Measurements from ENCODE around the gene RNF144B. TPM values are rescaled to one million over a fixed set of nuclear protein-coding genes. Genes with fewer than 3 reads are reported as not detected.

RNF144B gene
- total RNA-seq, 1 donor from 2014 or later, result 7.2 TPM

- H3K27me3 Mint-ChIP-seq (ENCODE audit: low read depth, unreplicated experiment), result no peaks in the 10 kb centered on the region
- Histone ChIP-seq H3K79me2 (ENCODE audit: insufficient read depth, low read length) (no peaks in the 10 kb centered on the region), H4K20me1 (ENCODE audit: insufficient read depth, low read length) (no peaks in the 10 kb centered on the region), H3K9ac (ENCODE audit: low read length) (no peak overlapping the region), H3K4me2 (ENCODE audit: low read length) (no peak overlapping the region), H3K4me3 (ENCODE audit: insufficient read depth, low read depth, low read length) (no peak overlapping the region), H3K9me3 (ENCODE audit: insufficient read depth, low read depth, low read length) (no peaks in the 10 kb centered on the region), H3K36me3 (ENCODE audit: insufficient read depth, low read length) (no peaks in the 10 kb centered on the region), H2AFZ (ENCODE audit: low read depth, low read length) (no peak overlapping the region), H3K4me1 (ENCODE audit: insufficient read depth, low read length) (no peaks in the 10 kb centered on the region), H3K27me3 (ENCODE audit: insufficient read depth, low read length) (no peaks in the 10 kb centered on the region), H3K27ac (ENCODE audit: low read depth, low read length) (peak overlapping the region; percentile 4)
- TF ChIP-seq EZH2 (IDR thresholded peaks at IDR 0.05; ENCODE audit: insufficient read depth, low read length), result no peak
- TF ChIP-seq CTCF (IDR thresholded peaks at IDR 0.05; ENCODE audit: insufficient read depth, low read depth, low read length), result no peak
- FAIRE-seq (no peak), DNase-seq (ENCODE audit: low read depth) (no peak)
- H3K9me3 Mint-ChIP-seq (ENCODE audit: unreplicated experiment), result peaks cover 2% of the 10 kb centered on the region
- no peaks in the 10 kb centered on the region for H3K4me1 Mint-ChIP-seq (ENCODE audit: low read depth, unreplicated experiment)
- H3K36me3 Mint-ChIP-seq (ENCODE audit: low read depth, unreplicated experiment), result peaks cover 2% of the 10 kb centered on the region
- no peak overlapping the region for H3K27ac Mint-ChIP-seq (ENCODE audit: unreplicated experiment)
- no peak overlapping the region for H3K4me3 Mint-ChIP-seq (ENCODE audit: unreplicated experiment)
These were observed 109.9 kb downstream of the RNF144B start for GRCh38 chr6:18497006-18497405.

GRCh38 chr6:18498408-18498807, 111.3 kb downstream of the RNF144B start:
- no peaks in the 10 kb centered on the region for H3K36me3 ChIP-seq (ENCODE audit: insufficient read depth, low read length)
- peaks cover under 1% of the 10 kb centered on the region for H3K4me1 ChIP-seq (ENCODE audit: insufficient read depth, low read length)
- no peak for TF ChIP-seq EZH2 (IDR thresholded peaks at IDR 0.05; ENCODE audit: insufficient read depth, low read length)
- H3K9ac ChIP-seq (ENCODE audit: low read length), result no peak overlapping the region
- no peak overlapping the region for H3K4me2 ChIP-seq (ENCODE audit: low read length)
- Mint-ChIP-seq H3K4me1 (ENCODE audit: low read depth, unreplicated experiment) (no peaks in the 10 kb centered on the region), H3K27me3 (ENCODE audit: low read depth, unreplicated experiment) (no peaks in the 10 kb centered on the region), H3K4me3 (ENCODE audit: unreplicated experiment) (no peak overlapping the region), H3K27ac (ENCODE audit: unreplicated experiment) (no peak overlapping the region), H3K36me3 (ENCODE audit: low read depth, unreplicated experiment) (peaks cover 4% of the 10 kb centered on the region), H3K9me3 (ENCODE audit: unreplicated experiment) (peaks cover 2% of the 10 kb centered on the region)
- H3K79me2 ChIP-seq (ENCODE audit: insufficient read depth, low read length), result no peaks in the 10 kb centered on the region
- no peaks in the 10 kb centered on the region for H3K9me3 ChIP-seq (ENCODE audit: insufficient read depth, low read depth, low read length)
- H3K27ac ChIP-seq (ENCODE audit: low read depth, low read length), result no peak overlapping the region
- no peak overlapping the region for H2AFZ ChIP-seq (ENCODE audit: low read depth, low read length)
- no peak overlapping the region for H3K4me3 ChIP-seq (ENCODE audit: insufficient read depth, low read depth, low read length)
- H3K27me3 ChIP-seq (ENCODE audit: insufficient read depth, low read length), result no peaks in the 10 kb centered on the region
- DNase-seq (ENCODE audit: low read depth), result no peak
- FAIRE-seq, result no peak
- H4K20me1 ChIP-seq (ENCODE audit: insufficient read depth, low read length), result no peaks in the 10 kb centered on the region

- no peak overlapping the region for H3K4me2 ChIP-seq (ENCODE audit: low read length)
- H3K79me2 ChIP-seq (ENCODE audit: insufficient read depth, low read length), result no peaks in the 10 kb centered on the region
- H3K27me3 ChIP-seq (ENCODE audit: insufficient read depth, low read length), result no peaks in the 10 kb centered on the region
- no peak overlapping the region for H3K27ac ChIP-seq (ENCODE audit: low read depth, low read length)
- no peaks in the 10 kb centered on the region for H3K36me3 ChIP-seq (ENCODE audit: insufficient read depth, low read length)
- DNase-seq (ENCODE audit: low read depth), result no peak
- H4K20me1 ChIP-seq (ENCODE audit: insufficient read depth, low read length), result no peaks in the 10 kb centered on the region
- Mint-ChIP-seq H3K4me1 (ENCODE audit: low read depth, unreplicated experiment) (peaks cover 2% of the 10 kb centered on the region), H3K27me3 (ENCODE audit: low read depth, unreplicated experiment) (no peaks in the 10 kb centered on the region), H3K27ac (ENCODE audit: unreplicated experiment) (no peak overlapping the region), H3K9me3 (ENCODE audit: unreplicated experiment) (no peaks in the 10 kb centered on the region), H3K4me3 (ENCODE audit: unreplicated experiment) (no peak overlapping the region), H3K36me3 (ENCODE audit: low read depth, unreplicated experiment) (peaks cover 4% of the 10 kb centered on the region)
- no peaks in the 10 kb centered on the region for H3K9me3 ChIP-seq (ENCODE audit: insufficient read depth, low read depth, low read length)
- H3K4me3 ChIP-seq (ENCODE audit: insufficient read depth, low read depth, low read length), result no peak overlapping the region
- H2AFZ ChIP-seq (ENCODE audit: low read depth, low read length), result no peak overlapping the region
- no peak for FAIRE-seq
- no peak overlapping the region for H3K9ac ChIP-seq (ENCODE audit: low read length)
- TF ChIP-seq EZH2 (IDR thresholded peaks at IDR 0.05; ENCODE audit: insufficient read depth, low read length) (no peak), CTCF (IDR thresholded peaks at IDR 0.05; ENCODE audit: insufficient read depth, low read depth, low read length) (no peak)
- H3K4me1 ChIP-seq (ENCODE audit: insufficient read depth, low read length), result peaks cover 5% of the 10 kb centered on the region
These were observed 113.9 kb downstream of the RNF144B start for GRCh38 chr6:18500921-18501662.

Data from astrocyte (in vitro differentiated cells and primary cell).